ENCODE results near the gene ZNF548. TPM values are rescaled to one million over a fixed set of nuclear protein-coding genes. Genes with fewer than 3 reads are reported as not detected.
"Not testable (repeated sequence)": the region's sequence is repeated elsewhere in the genome, so short reads cannot be mapped to it uniquely, and the experiment has no call there.

The ZNF548 gene
- total RNA-seq, 1 experiment from 2014 or later = 14.7 TPM

GRCh38 chr19:57366776-57367175, 22.9 kb upstream of the ZNF548 start:
- H3K4me3 ChIP-seq (ENCODE audit: low read depth in 2 of 2, low read length in 2 of 2) = no peak overlapping the region
- no TSS peak for BruUV-seq (replicated peaks)
- TF ChIP-seq POLR2AphosphoS5 (IDR thresholded peaks at IDR 0.05; ENCODE audit: low read depth, low read length) (no peak), SIN3A (IDR thresholded peaks at IDR 0.05; ENCODE audit: borderline replicate concordance, insufficient read depth, low read depth, low read length) (no peak), TCF7L2 (IDR thresholded peaks at IDR 0.05; ENCODE audit: low read depth, low read length) (no peak)
- TF ChIP-seq, protein P1, sequence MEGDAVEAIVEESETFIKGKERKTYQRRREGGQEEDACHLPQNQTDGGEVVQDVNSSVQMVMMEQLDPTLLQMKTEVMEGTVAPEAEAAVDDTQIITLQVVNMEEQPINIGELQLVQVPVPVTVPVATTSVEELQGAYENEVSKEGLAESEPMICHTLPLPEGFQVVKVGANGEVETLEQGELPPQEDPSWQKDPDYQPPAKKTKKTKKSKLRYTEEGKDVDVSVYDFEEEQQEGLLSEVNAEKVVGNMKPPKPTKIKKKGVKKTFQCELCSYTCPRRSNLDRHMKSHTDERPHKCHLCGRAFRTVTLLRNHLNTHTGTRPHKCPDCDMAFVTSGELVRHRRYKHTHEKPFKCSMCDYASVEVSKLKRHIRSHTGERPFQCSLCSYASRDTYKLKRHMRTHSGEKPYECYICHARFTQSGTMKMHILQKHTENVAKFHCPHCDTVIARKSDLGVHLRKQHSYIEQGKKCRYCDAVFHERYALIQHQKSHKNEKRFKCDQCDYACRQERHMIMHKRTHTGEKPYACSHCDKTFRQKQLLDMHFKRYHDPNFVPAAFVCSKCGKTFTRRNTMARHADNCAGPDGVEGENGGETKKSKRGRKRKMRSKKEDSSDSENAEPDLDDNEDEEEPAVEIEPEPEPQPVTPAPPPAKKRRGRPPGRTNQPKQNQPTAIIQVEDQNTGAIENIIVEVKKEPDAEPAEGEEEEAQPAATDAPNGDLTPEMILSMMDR (IDR thresholded peaks at IDR 0.05) = no peak
- TF ChIP-seq, protein P2, sequence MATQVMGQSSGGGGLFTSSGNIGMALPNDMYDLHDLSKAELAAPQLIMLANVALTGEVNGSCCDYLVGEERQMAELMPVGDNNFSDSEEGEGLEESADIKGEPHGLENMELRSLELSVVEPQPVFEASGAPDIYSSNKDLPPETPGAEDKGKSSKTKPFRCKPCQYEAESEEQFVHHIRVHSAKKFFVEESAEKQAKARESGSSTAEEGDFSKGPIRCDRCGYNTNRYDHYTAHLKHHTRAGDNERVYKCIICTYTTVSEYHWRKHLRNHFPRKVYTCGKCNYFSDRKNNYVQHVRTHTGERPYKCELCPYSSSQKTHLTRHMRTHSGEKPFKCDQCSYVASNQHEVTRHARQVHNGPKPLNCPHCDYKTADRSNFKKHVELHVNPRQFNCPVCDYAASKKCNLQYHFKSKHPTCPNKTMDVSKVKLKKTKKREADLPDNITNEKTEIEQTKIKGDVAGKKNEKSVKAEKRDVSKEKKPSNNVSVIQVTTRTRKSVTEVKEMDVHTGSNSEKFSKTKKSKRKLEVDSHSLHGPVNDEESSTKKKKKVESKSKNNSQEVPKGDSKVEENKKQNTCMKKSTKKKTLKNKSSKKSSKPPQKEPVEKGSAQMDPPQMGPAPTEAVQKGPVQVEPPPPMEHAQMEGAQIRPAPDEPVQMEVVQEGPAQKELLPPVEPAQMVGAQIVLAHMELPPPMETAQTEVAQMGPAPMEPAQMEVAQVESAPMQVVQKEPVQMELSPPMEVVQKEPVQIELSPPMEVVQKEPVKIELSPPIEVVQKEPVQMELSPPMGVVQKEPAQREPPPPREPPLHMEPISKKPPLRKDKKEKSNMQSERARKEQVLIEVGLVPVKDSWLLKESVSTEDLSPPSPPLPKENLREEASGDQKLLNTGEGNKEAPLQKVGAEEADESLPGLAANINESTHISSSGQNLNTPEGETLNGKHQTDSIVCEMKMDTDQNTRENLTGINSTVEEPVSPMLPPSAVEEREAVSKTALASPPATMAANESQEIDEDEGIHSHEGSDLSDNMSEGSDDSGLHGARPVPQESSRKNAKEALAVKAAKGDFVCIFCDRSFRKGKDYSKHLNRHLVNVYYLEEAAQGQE (IDR thresholded peaks at IDR 0.05; ENCODE audit: insufficient read depth in 1 of 2, low read depth in 2 of 2, low read length in 1 of 2) = no peak
- no peaks in the 10 kb centered on the region for H3K9me3 ChIP-seq (ENCODE audit: control insufficient read depth, insufficient read depth, low read depth, low read length)
- CTCF ChIA-PET = no interaction called here
- ATAC-seq (no peak), DNase-seq (ENCODE audit: low read depth, low spot score) (no peak)
- intact Hi-C loops (cut with micrococcal nuclease; ENCODE audit: unreplicated experiment) (no loop called here), in situ Hi-C loops (cut with HindIII; ENCODE audit: low pct_unique_long_range_greater_than_20kb, low sequenced_read_pairs) (no loop called here)
- no peaks in the 10 kb centered on the region for H3K36me3 ChIP-seq (ENCODE audit: control insufficient read depth, insufficient read depth, low read length)
- H3K4me1 ChIP-seq (ENCODE audit: control insufficient read depth, insufficient read depth, low read length) = peaks cover 5% of the 10 kb centered on the region
- no peaks in the 10 kb centered on the region for H3K27me3 ChIP-seq (ENCODE audit: control insufficient read depth, insufficient read depth, low read length)
- POLR2A ChIA-PET = no interaction called here
- no peak overlapping the region for H3K27ac ChIP-seq (ENCODE audit: low read length)

DNA sequence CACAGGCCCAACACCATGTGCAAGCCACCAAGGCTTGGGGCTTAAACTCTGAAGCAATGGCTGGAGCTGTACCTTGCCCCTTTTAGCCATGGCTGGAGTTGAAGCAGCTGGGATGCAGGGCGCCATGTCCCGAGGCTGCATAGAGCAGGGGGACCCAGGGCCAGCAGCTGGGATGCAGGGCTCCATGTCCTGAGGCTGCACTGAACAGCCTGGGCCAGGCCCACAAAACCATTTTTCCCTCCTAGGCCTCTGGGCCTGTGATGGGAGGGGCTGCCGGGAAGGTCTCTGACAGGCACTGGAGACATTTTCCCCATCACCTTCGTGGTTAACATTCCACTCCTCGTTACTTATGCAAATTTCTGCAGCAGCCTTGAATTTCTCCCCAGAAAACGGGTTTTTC, 15.5 kb upstream of the ZNF548 start:
- intact Hi-C loops (cut with micrococcal nuclease; ENCODE audit: unreplicated experiment) (no loop called here), in situ Hi-C loops (cut with HindIII; ENCODE audit: low pct_unique_long_range_greater_than_20kb, low sequenced_read_pairs) (no loop called here)
- DNase-seq (ENCODE audit: low read depth, low spot score) = no peak
- H3K4me1 ChIP-seq (ENCODE audit: control insufficient read depth, insufficient read depth, low read length) = no peaks in the 10 kb centered on the region
- H3K27me3 ChIP-seq (ENCODE audit: control insufficient read depth, insufficient read depth, low read length) = no peaks in the 10 kb centered on the region
- peaks cover 37% of the 10 kb centered on the region for H3K9me3 ChIP-seq (ENCODE audit: control insufficient read depth, insufficient read depth, low read depth, low read length)
- H3K4me3 ChIP-seq (ENCODE audit: low read depth in 2 of 2, low read length in 2 of 2) = no peak overlapping the region
- TF ChIP-seq, protein P1 (IDR thresholded peaks at IDR 0.05) = no peak
- no peak for TF ChIP-seq TCF7L2 (IDR thresholded peaks at IDR 0.05; ENCODE audit: low read depth, low read length)
- TF ChIP-seq SIN3A (IDR thresholded peaks at IDR 0.05; ENCODE audit: borderline replicate concordance, insufficient read depth, low read depth, low read length) = no peak
- no peak for TF ChIP-seq POLR2AphosphoS5 (IDR thresholded peaks at IDR 0.05; ENCODE audit: low read depth, low read length)
- TF ChIP-seq, protein P2 (IDR thresholded peaks at IDR 0.05; ENCODE audit: insufficient read depth in 1 of 2, low read depth in 2 of 2, low read length in 1 of 2) = no peak
- no peak overlapping the region for H3K27ac ChIP-seq (ENCODE audit: low read length)
- BruUV-seq (replicated peaks) = no TSS peak
- ATAC-seq = no peak
- ChIA-PET CTCF (no interaction called here), POLR2A (no interaction called here)
- H3K36me3 ChIP-seq (ENCODE audit: control insufficient read depth, insufficient read depth, low read length) = no peaks in the 10 kb centered on the region

- DNase-seq (ENCODE audit: low read depth, low spot score); H3K27me3 ChIP-seq (ENCODE audit: control insufficient read depth, insufficient read depth, low read length); H3K36me3 ChIP-seq (ENCODE audit: control insufficient read depth, insufficient read depth, low read length); CTCF ChIA-PET; H3K4me1 ChIP-seq (ENCODE audit: control insufficient read depth, insufficient read depth, low read length); intact Hi-C loops (cut with micrococcal nuclease; ENCODE audit: unreplicated experiment); H3K27ac ChIP-seq (ENCODE audit: low read length); BruUV-seq (replicated peaks); in situ Hi-C loops (cut with HindIII; ENCODE audit: low pct_unique_long_range_greater_than_20kb, low sequenced_read_pairs); H3K4me3 ChIP-seq (ENCODE audit: low read depth in 2 of 2, low read length in 2 of 2); POLR2A ChIA-PET; ATAC-seq: not testable (repeated sequence)
- peaks cover 42% of the 10 kb centered on the region for H3K9me3 ChIP-seq (ENCODE audit: control insufficient read depth, insufficient read depth, low read depth, low read length)
Observed at GRCh38 chr19:57374647-57375046, 15.0 kb upstream of the ZNF548 start.
